ENCODE measurements around the gene LPCAT2.

Gene LPCAT2

DNA sequence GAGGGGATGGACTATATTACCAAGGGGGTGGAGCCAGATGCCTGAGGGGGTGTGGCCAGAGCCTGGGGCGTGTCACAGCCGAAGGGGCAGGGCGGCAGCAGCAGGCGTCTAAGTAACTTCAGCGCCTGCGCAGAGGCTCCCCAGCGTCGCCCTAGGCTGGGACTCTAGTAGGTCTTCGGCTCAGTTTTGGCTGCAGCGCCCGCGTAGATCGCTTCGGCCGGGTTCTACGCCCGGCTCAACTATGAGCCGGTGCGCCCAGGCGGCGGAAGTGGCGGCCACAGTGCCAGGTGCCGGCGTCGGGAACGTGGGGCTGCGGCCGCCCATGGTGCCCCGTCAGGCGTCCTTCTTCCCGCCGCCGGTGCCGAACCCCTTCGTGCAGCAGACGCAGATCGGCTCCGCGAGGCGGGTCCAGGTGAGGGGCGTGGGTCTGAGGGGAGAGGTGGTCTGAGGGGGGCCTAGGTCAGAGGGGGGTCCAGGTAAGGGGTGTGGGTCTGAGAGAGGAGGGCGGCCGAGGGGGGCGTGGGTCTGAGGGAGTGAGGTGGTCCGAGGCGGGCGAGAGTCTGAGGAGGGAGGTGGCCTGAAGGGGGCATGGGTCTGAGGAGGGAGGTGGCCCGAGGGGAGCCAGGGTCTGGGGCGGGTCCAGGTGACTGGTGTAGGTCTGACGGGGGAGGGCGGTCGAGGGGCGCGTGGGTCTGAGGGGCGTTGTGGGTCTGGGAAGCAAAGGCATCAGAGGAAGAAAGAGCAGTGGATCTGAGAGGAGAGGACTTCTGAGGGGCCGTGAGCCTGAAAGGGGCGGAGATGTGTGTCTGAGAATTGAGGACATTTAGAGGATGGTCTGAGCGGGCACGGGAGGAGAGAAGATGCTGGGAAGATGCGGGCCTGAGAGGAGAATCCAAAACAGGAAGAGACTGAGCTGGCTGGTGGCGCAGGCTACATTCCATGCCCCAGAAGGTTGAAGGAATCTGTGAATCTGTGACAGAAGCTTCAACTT lies at the start of gene LPCAT2:
LPCAT2 (plus strand) TSS at position 132 of the 991 bp plus-strand sequence; CDS start at position 242, 110 bp downstream.
- Histone ChIP-seq H3K9me3 (no peaks in the 10 kb centered on the region), H3K27ac (peak within 1 kb of the TSS; percentile 91), H3K27me3 (no peaks in the 10 kb centered on the region), H3K4me3 (ENCODE audit: low read depth in 1 of 2, low read length in 1 of 2) (peak within 1 kb of the TSS; percentile 81 to 97), H3K4me1 (ENCODE audit: control insufficient read depth in 1 of 2, insufficient read depth in 1 of 2, low read depth in 1 of 2, low read length in 1 of 2) (peaks cover 44 to 45% of the 10 kb centered on the region in 2 experiments), H3K36me3 (no peaks in the 10 kb centered on the region)
- no peak for TF ChIP-seq CTCF (IDR thresholded peaks at IDR 0.05)

- Histone ChIP-seq H3K36me3 (no peaks in the 10 kb centered on the region), H3K4me1 (ENCODE audit: control insufficient read depth in 1 of 2, insufficient read depth in 1 of 2, low read depth in 1 of 2, low read length in 1 of 2) (peaks cover 0 to 4% of the 10 kb centered on the region in 2 experiments), H3K4me3 (ENCODE audit: low read depth in 1 of 2, low read length in 1 of 2) (no peak overlapping the region), H3K27me3 (no peaks in the 10 kb centered on the region), H3K9me3 (no peaks in the 10 kb centered on the region), H3K27ac (no peak overlapping the region)
- no peak for TF ChIP-seq CTCF (IDR thresholded peaks at IDR 0.05)
These were observed 46.6 kb upstream of the LPCAT2 start for GRCh38 chr16:55462241-55462640.

DNA sequence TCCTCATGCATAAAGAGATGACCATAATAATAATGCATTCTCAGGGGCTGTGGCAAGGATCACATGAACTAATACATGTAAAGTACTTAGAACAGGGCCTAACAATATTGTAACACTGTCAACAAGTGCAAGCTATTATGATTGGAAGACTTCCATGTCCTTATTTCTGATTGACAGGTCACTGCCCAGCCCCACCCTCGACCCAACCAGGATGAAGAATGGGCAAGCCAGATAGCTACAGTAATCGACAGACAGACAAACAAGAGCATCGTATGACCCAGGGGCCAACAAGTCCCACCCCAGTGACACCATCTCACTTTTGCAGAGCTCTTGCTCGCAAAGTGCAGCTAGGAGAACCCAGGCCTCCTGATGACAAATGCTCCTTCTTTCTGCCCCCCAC lies 44.5 kb upstream of the LPCAT2 start:
- no peak overlapping the region for H3K27ac ChIP-seq
- H3K4me1 ChIP-seq (ENCODE audit: control insufficient read depth in 1 of 2, insufficient read depth in 1 of 2, low read depth in 1 of 2, low read length in 1 of 2) = peaks cover 0 to 4% of the 10 kb centered on the region in 2 experiments
- H3K9me3 ChIP-seq = no peaks in the 10 kb centered on the region
- H3K36me3 ChIP-seq = no peaks in the 10 kb centered on the region
- no peak for TF ChIP-seq CTCF (IDR thresholded peaks at IDR 0.05)
- no peak overlapping the region for H3K4me3 ChIP-seq (ENCODE audit: low read depth in 1 of 2, low read length in 1 of 2)
- no peaks in the 10 kb centered on the region for H3K27me3 ChIP-seq

DNA sequence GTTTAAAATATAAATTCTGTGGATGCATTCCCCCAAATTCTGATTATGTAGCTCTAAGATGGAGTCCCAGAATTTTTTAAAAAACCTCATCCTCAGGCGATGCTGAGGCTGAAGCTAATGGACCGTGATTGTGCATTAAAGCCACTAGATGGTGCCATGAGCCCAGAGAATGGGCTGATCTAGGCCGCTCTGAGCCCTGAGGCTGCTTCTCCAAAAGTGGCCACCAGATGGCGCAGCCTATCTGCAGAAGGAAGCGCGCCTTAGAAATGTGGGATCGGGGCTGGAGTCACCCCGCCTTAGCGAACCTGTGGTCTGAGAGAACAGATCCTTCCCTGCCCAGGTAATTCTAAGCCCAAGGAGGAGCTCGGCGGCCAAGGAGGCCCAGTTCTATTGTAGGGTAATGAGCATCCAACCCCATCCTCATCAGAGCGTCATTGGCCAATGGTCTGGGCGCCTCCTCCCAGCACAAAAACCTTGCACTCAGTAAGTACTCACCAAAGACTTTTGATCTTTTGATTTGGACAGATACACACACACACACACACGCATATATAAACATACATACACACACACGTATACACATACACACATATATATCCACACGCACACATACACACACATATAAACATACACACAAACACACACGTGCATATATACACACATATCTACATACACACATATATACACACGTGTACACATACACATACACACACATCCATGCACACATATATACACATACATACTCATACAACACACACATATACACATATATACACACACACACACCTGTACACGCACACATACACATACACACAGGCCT lies 43.6 kb upstream of the LPCAT2 start:
- TF ChIP-seq CTCF (IDR thresholded peaks at IDR 0.05) = peak; percentile 99
- Histone ChIP-seq H3K4me1 (ENCODE audit: control insufficient read depth in 1 of 2, insufficient read depth in 1 of 2, low read depth in 1 of 2, low read length in 1 of 2) (peaks cover 0 to 4% of the 10 kb centered on the region in 2 experiments), H3K27ac (no peak overlapping the region), H3K4me3 (ENCODE audit: low read depth in 1 of 2, low read length in 1 of 2) (no peak overlapping the region), H3K36me3 (no peaks in the 10 kb centered on the region), H3K9me3 (no peaks in the 10 kb centered on the region), H3K27me3 (no peaks in the 10 kb centered on the region)

DNA sequence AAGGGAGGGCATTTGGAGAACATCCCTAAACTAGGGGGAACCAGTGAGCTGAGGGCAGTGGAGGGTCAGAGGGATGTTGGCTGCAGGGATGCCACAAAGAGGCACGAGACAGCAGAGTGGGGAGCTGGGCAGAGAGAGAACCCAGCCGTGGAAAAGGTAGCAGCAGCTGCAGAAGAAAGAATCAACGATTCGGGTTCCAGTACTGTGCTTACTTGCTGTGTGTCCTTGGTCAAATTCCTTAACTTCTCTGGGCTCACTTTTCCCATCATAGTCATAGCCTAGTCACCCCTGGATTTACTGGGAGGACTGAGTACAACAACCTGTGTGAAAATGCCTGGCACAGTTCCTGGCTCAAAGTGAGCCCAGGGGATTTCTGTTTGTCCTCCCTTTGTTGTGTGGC lies 42.7 kb upstream of the LPCAT2 start:
- H3K27ac ChIP-seq = no peak overlapping the region
- no peak overlapping the region for H3K4me3 ChIP-seq (ENCODE audit: low read depth in 1 of 2, low read length in 1 of 2)
- TF ChIP-seq CTCF (IDR thresholded peaks at IDR 0.05) = no peak
- H3K4me1 ChIP-seq (ENCODE audit: control insufficient read depth in 1 of 2, insufficient read depth in 1 of 2, low read depth in 1 of 2, low read length in 1 of 2) = peaks cover 0 to 4% of the 10 kb centered on the region in 2 experiments
- no peaks in the 10 kb centered on the region for H3K36me3 ChIP-seq
- H3K9me3 ChIP-seq = no peaks in the 10 kb centered on the region
- H3K27me3 ChIP-seq = no peaks in the 10 kb centered on the region

All from neutrophil (primary cell).